Ascending aorta (tissue), 2 donors: Measurements from ENCODE around the gene PPM1L. TPM values are rescaled to one million over a fixed set of nuclear protein-coding genes. Genes with fewer than 3 reads are reported as not detected.

Experiments
- DNase-seq, 2 donors: peaks; one replicate each; pipeline ENCODE4 v3.0.0-alpha.2; 2019; ENCODE audit warnings: low spot score in 2 of 2
- H3K27ac ChIP-seq, 2 donors: fragments of 200-600 bp; sonication (generic); one replicate each; pipeline ENCODE4 v1.5.1; 2016 to 2017; ENCODE audit warnings: mild to moderate bottlenecking in 1 of 2
- H3K27me3 ChIP-seq: fragments of 200-600 bp; sonication (generic); one replicate; pipeline ENCODE4 v1.5.1; 2017
- H3K36me3 ChIP-seq, 2 donors: fragments of 200-600 bp; sonication (generic); one replicate each; pipeline ENCODE4 v1.5.1; 2016
- H3K4me1 ChIP-seq, 2 donors: fragments of 200-600 bp; sonication (generic); one replicate each; pipeline ENCODE4 v1.5.1; 2016 to 2017; ENCODE audit warnings: mild to moderate bottlenecking in 1 of 2
- H3K4me3 ChIP-seq, 2 donors: fragments of 200-600 bp; sonication (generic); one replicate each; pipeline ENCODE4 v1.5.1; 2016 to 2017; ENCODE audit warnings: mild to moderate bottlenecking in 1 of 2
- H3K9me3 ChIP-seq, 2 donors: fragments of 200-600 bp; sonication (generic); one replicate each; pipeline ENCODE4 v1.5.1; 2016
- CTCF ChIP-seq, 3 experiments: fragments of 200-600 bp in 2 of 3; fragments of 450-650 bp in 1 of 3; sonication (generic) in 2 of 3; IDR thresholded peaks; one replicate each; pipeline ENCODE4 v1.5.1; 2016 to 2019; ENCODE audit warnings: antibody characterized with exemption in 3 of 3, mild to moderate bottlenecking in 1 of 3, moderate library complexity in 1 of 3
- intact Hi-C: fragments of 100-400 bp; cut with DNase I; formaldehyde crosslinking; loops from one replicate; pipeline ENCODE4 v1.15.1; 2023
- total RNA-seq: library from RNA; depleted of rRNA; stranded (reverse); fragments of >200 nt; gene quantifications from one replicate; pipeline ENCODE4 v1.1.0, GENCODE V29; 2016

The PPM1L gene
- total RNA-seq, 1 donor from 2014 or later: 20.3 TPM

- Histone ChIP-seq H3K4me3 (no peak overlapping the region), H3K27ac (no peak overlapping the region), H3K4me1 (no peaks in the 10 kb centered on the region), H3K9me3 (no peaks in the 10 kb centered on the region), H3K36me3 (no peaks in the 10 kb centered on the region), H3K27me3 (no peaks in the 10 kb centered on the region)
- intact Hi-C loops: no loop called here
- TF ChIP-seq CTCF (IDR thresholded peaks at IDR 0.05): no peak
- DNase-seq: no peak
Measured at GRCh38 chr3:160778480-160778879, 22.4 kb downstream of the PPM1L start.

DNA sequence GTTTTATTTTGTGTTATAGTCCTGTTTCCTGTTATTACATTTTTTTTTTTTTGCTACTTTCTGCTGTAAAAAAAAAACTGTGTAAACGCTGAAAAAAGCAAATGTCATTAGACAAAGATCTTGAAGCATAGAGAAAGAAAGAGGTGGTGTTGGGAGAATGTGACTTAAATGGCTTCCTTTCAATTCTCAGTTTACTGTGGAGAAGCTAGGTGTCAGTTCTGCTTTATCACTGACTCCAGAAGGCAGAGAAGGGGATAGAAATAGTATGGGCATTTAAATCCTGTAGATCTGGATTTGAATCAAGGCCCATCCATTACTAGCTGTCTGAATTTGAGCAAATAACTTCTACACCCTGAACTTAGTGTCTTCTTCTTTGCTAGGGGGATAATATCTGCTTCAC, 23.0 kb downstream of the PPM1L start:
- Histone ChIP-seq H3K4me1 (no peaks in the 10 kb centered on the region), H3K27me3 (no peaks in the 10 kb centered on the region), H3K9me3 (no peaks in the 10 kb centered on the region), H3K36me3 (no peaks in the 10 kb centered on the region), H3K4me3 (no peak overlapping the region), H3K27ac (no peak overlapping the region)
- TF ChIP-seq CTCF (IDR thresholded peaks at IDR 0.05): no peak
- no peak for DNase-seq
- intact Hi-C loops: no loop called here

- Histone ChIP-seq H3K36me3 (no peaks in the 10 kb centered on the region), H3K27me3 (no peaks in the 10 kb centered on the region), H3K27ac (no peak overlapping the region), H3K9me3 (no peaks in the 10 kb centered on the region), H3K4me3 (no peak overlapping the region), H3K4me1 (no peaks in the 10 kb centered on the region)
- intact Hi-C loops: no loop called here
- no peak for DNase-seq
- TF ChIP-seq CTCF (IDR thresholded peaks at IDR 0.05): no peak
Measured at GRCh38 chr3:160780245-160780644, 24.2 kb downstream of the PPM1L start.

GRCh38 chr3:160781402-160781801, 25.4 kb downstream of the PPM1L start:
- H3K27ac ChIP-seq: no peak overlapping the region
- H3K27me3 ChIP-seq: no peaks in the 10 kb centered on the region
- DNase-seq: no peak
- intact Hi-C loops: no loop called here
- no peaks in the 10 kb centered on the region for H3K9me3 ChIP-seq
- TF ChIP-seq CTCF (IDR thresholded peaks at IDR 0.05): no peak
- no peaks in the 10 kb centered on the region for H3K4me1 ChIP-seq
- no peak overlapping the region for H3K4me3 ChIP-seq
- no peaks in the 10 kb centered on the region for H3K36me3 ChIP-seq

DNA sequence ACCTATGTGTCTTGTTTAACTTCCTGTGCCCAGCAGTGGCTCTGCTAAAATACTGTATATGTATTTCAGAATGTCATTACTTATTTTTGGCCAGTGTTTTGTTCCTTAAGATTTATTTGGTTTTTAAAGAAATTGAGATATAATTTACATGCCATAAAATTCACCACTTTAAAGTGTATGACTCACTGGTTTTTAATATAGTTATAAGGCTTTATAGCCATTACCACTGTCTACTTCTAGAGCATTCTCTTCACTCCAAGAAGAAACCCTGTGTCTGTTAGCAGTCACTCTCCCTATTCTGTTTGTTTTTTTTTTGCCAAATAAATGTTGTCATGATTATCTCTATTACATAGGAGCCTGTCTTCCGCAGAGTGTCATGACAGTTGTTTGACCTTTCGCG, 25.8 kb downstream of the PPM1L start:
- no peak for TF ChIP-seq CTCF (IDR thresholded peaks at IDR 0.05)
- intact Hi-C loops: no loop called here
- Histone ChIP-seq H3K4me3 (no peak overlapping the region), H3K27ac (no peak overlapping the region), H3K27me3 (no peaks in the 10 kb centered on the region), H3K4me1 (no peaks in the 10 kb centered on the region), H3K36me3 (no peaks in the 10 kb centered on the region), H3K9me3 (no peaks in the 10 kb centered on the region)
- no peak for DNase-seq

- intact Hi-C loops: no loop called here
- DNase-seq: no peak
- Histone ChIP-seq H3K4me3 (no peak overlapping the region), H3K9me3 (peaks cover 0 to 12% of the 10 kb centered on the region in 2 donors), H3K4me1 (no peaks in the 10 kb centered on the region), H3K36me3 (no peaks in the 10 kb centered on the region), H3K27ac (no peak overlapping the region), H3K27me3 (no peaks in the 10 kb centered on the region)
- TF ChIP-seq CTCF (IDR thresholded peaks at IDR 0.05): no peak
Measured at GRCh38 chr3:160784853-160785252, 28.8 kb downstream of the PPM1L start.
